SK-N-SH (cell line): ENCODE measurements around the gene TMEFF1. TPM values are rescaled to one million over a fixed set of nuclear protein-coding genes. Genes with fewer than 3 reads are reported as not detected.

Experiments
- CTCF ChIA-PET: fragments of 300-600, 350-600 bp; formaldehyde crosslinking; extraction: SDS; loops from one replicate; lab custom pipeline; 2021; lab: Yijun Ruan, JAX
- POLR2A ChIA-PET: fragments of 350-600 bp; sonication (Branson Sonifier 250); formaldehyde crosslinking; extraction: SDS; loops from one replicate; lab custom pipeline; 2020; ENCODE audit warnings: antibody characterized with exemption, inconsistent platforms; lab: Yijun Ruan, JAX
- DNase-seq: peaks from one replicate; pipeline ENCODE4 v3.0.0; 2012
- H2AFZ ChIP-seq: fragments of 200-600 bp; sonication (generic); 2 replicates; pipeline ENCODE4 v1.8.1; 2016; ENCODE audit warnings: antibody characterized with exemption, mild to moderate bottlenecking, low read depth
- H3F3A ChIP-seq: fragments of 200-600 bp; sonication (generic); replicated peaks from 2 replicates; pipeline ENCODE3; 2016; ENCODE audit warnings: antibody characterized with exemption, mild to moderate bottlenecking; ENCODE audit not compliant: insufficient read depth
- H3K27ac ChIP-seq, 2 experiments: fragments of 200-500 bp in 1 of 2; fragments of 200-600 bp in 1 of 2; sonication (Bioruptor generic) in 1 of 2; sonication (generic), shearing (Covaris generic) in 1 of 2; 2 replicates each; pipeline versions ENCODE4 v1.5.1 to v1.6.1; 2014 to 2016; ENCODE audit warnings: low read depth in 2 of 2, inconsistent platforms in 1 of 2, low read length in 1 of 2, mild to moderate bottlenecking in 1 of 2, mixed read lengths in 1 of 2
- H3K27me3 ChIP-seq: fragments of 200-600 bp; sonication (generic), shearing (Covaris generic); 2 replicates; pipeline ENCODE4 v1.6.1; 2016; ENCODE audit warnings: mixed run types; ENCODE audit not compliant: insufficient read depth
- H3K36me3 ChIP-seq, 2 experiments: fragments of 200-500 bp in 1 of 2; fragments of 200-600 bp in 1 of 2; sonication (Bioruptor generic) in 1 of 2; sonication (generic) in 1 of 2; replicated peaks in 1 of 2; 2 replicates each; pipeline versions ENCODE3 to v1.5.1; 2014 to 2016; ENCODE audit warnings: low read length in 1 of 2, mild to moderate bottlenecking in 1 of 2; ENCODE audit not compliant: insufficient read depth in 2 of 2, control insufficient read depth in 1 of 2
- H3K4me1 ChIP-seq, 2 experiments: fragments of 200-500 bp in 1 of 2; fragments of 200-600 bp in 1 of 2; sonication (Bioruptor generic) in 1 of 2; sonication (generic), shearing (Covaris generic) in 1 of 2; 2 replicates each; pipeline versions ENCODE4 v1.5.1 to v1.6.1; 2014 to 2016; ENCODE audit warnings: low read depth in 1 of 2, low read length in 1 of 2, mixed run types in 1 of 2; ENCODE audit not compliant: insufficient read depth in 2 of 2, control insufficient read depth in 1 of 2
- H3K4me2 ChIP-seq: fragments of 200-600 bp; sonication (generic), shearing (Covaris generic); 2 replicates; pipeline ENCODE4 v1.6.1; 2017; ENCODE audit warnings: mixed run types
- H3K4me3 ChIP-seq, 2 experiments: fragments of 200-500 bp in 1 of 2; fragments of 200-600 bp in 1 of 2; sonication (Bioruptor generic) in 1 of 2; sonication (generic), shearing (Covaris generic) in 1 of 2; 2 replicates each; pipeline versions ENCODE4 v1.5.1 to v1.8.1; 2014 to 2016; ENCODE audit warnings: low read depth in 2 of 2, inconsistent platforms in 1 of 2, low read length in 1 of 2, mild to moderate bottlenecking in 1 of 2, mixed read lengths in 1 of 2, moderate library complexity in 1 of 2
- H3K79me2 ChIP-seq: fragments of 200-600 bp; sonication (generic); 2 replicates; pipeline ENCODE4 v1.8.1; 2017; ENCODE audit warnings: mild to moderate bottlenecking; ENCODE audit not compliant: insufficient read depth
- H3K9ac ChIP-seq: fragments of 200-600 bp; sonication (generic); 2 replicates; pipeline ENCODE4 v1.6.1; 2017; ENCODE audit warnings: mixed run types
- H3K9me2 ChIP-seq: fragments of 200-600 bp; sonication (generic); 2 replicates; pipeline ENCODE4 v1.6.1; 2017; ENCODE audit warnings: mixed run types
- H3K9me3 ChIP-seq: fragments of 200-600 bp; sonication (generic); 2 replicates; pipeline ENCODE4 v1.6.1; 2017; ENCODE audit warnings: mixed run types, mild to moderate bottlenecking, moderate library complexity
- H4K20me1 ChIP-seq: fragments of 200-600 bp; sonication (generic); 2 replicates; pipeline ENCODE4 v1.6.1; 2017; ENCODE audit warnings: mild to moderate bottlenecking, mixed run types; ENCODE audit not compliant: insufficient read depth
- CTCF ChIP-seq: fragments of 200-600 bp; sonication (generic); IDR thresholded peaks from 2 replicates; pipeline ENCODE4 v1.6.1; 2017; ENCODE audit warnings: antibody characterized with exemption, mild to moderate bottlenecking, moderate library complexity
- EP300 ChIP-seq, 2 experiments: IDR thresholded peaks; 2 replicates each; pipeline versions ENCODE4 v1.4.0 to v1.6.1; 2012; ENCODE audit warnings: borderline replicate concordance in 1 of 2, low read depth in 1 of 2, low read length in 1 of 2
- EZH2phosphoT487 ChIP-seq: fragments of 200-600 bp; sonication (generic); IDR thresholded peaks from 2 replicates; pipeline ENCODE4 v1.6.1; 2017; ENCODE audit warnings: low read depth, mixed run types, mild to moderate bottlenecking, antibody characterized with exemption, moderate library complexity, borderline replicate concordance
- FOSL2 ChIP-seq: IDR thresholded peaks from 2 replicates; pipeline ENCODE4 v1.4.0; 2012; ENCODE audit warnings: low read depth, mild to moderate bottlenecking, moderate library complexity, borderline replicate concordance
- FOXJ3 ChIP-seq: sonication (generic); formaldehyde crosslinking; IDR thresholded peaks from 2 replicates; pipeline ENCODE4 v1.5.1; 2020; ENCODE audit warnings: mild to moderate bottlenecking, missing genetic modification reagents
- FOXM1 ChIP-seq: IDR thresholded peaks from 2 replicates; pipeline ENCODE4 v1.4.0; 2012; ENCODE audit warnings: low read depth, mild to moderate bottlenecking
- IRF3 ChIP-seq: fragments of 150-350 bp; IDR thresholded peaks from 2 replicates; pipeline ENCODE4 v1.6.1; 2016; ENCODE audit warnings: mild to moderate bottlenecking, low read depth, low read length
- MAX ChIP-seq: IDR thresholded peaks from 2 replicates; pipeline ENCODE4 v1.4.0; 2012; ENCODE audit warnings: low read depth
- MXI1 ChIP-seq: IDR thresholded peaks from 2 replicates; pipeline ENCODE4 v1.6.1; 2012; ENCODE audit warnings: mild to moderate bottlenecking, low read depth, low read length, improper control_type of control experiment
- NFIC ChIP-seq: IDR thresholded peaks from 2 replicates; pipeline ENCODE4 v1.4.0; 2012; ENCODE audit warnings: borderline replicate concordance
- POLR2AphosphoS5 ChIP-seq: IDR thresholded peaks from 2 replicates; pipeline ENCODE4 v1.6.1; 2012; ENCODE audit warnings: low read depth, low read length
- RFX5 ChIP-seq: IDR thresholded peaks from 2 replicates; pipeline ENCODE4 v1.6.1; 2012; ENCODE audit warnings: mild to moderate bottlenecking, improper control_type of control experiment, low read length
- RXRA ChIP-seq: IDR thresholded peaks from 2 replicates; pipeline ENCODE4 v1.4.0; 2012; ENCODE audit warnings: low read depth, mild to moderate bottlenecking, borderline replicate concordance
- SMC3 ChIP-seq: IDR thresholded peaks from 2 replicates; pipeline ENCODE4 v1.6.1; 2012; ENCODE audit warnings: low read depth, low read length, improper control_type of control experiment
- TAF1 ChIP-seq: IDR thresholded peaks from 2 replicates; pipeline ENCODE4 v1.6.1; 2012; ENCODE audit warnings: low read depth, mild to moderate bottlenecking, low read length, moderate library complexity, borderline replicate concordance
- TCF12 ChIP-seq: IDR thresholded peaks from 2 replicates; pipeline ENCODE4 v1.4.0; 2012
- USF2 ChIP-seq: fragments of 150-350 bp; IDR thresholded peaks from 2 replicates; pipeline ENCODE4 v1.6.1; 2017; ENCODE audit warnings: antibody characterized with exemption, low read length, low read depth, borderline replicate concordance
- YY1 ChIP-seq: IDR thresholded peaks from 2 replicates; pipeline ENCODE4 v1.4.0; 2012; ENCODE audit warnings: low read depth, mild to moderate bottlenecking
- WGBS: methylation state at CpG from one replicate; pipeline ENCODE4 v1.1.6; 2017; ENCODE audit warnings: low lambda C conversion rate; 5-methylcytosine and 5-hydroxymethylcytosine counted together
- polyA plus RNA-seq, 3 experiments: library from polyadenylated mRNA; depleted of rRNA; stranded (reverse); fragments of >200 nt; gene quantifications; 2 replicates each; pipeline ENCODE4 v1.2.3, GENCODE V29; 2012
- TF ChIP-seq, protein P1 (sequence below): IDR thresholded peaks from 2 replicates; pipeline ENCODE4; 2012

TMEFF1 gene
- polyA plus RNA-seq, 1 of the 3 experiments (the other 2 are of a cell fraction), result 2.5 TPM

DNA sequence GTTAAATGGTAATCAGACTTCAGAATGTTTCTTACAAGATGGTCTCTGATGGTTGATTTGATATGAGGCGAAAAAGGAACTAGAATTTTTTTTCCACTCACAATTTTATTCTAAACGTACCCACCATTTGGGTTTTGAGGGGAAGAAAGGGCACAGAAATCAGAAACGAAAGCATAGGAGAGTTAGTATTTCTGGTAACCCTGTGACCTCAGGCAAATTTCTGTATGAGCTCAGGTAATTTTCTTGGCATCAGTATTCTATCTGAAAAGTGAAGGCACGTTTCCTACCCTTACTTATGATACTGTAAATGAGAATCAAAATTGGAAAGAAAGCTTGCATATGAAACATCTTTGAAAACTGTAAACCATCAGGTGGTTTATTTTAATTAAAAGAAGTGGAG lies 26.5 kb downstream of the TMEFF1 start (continued):
- TF ChIP-seq CTCF (no peak), TCF12 (no peak), MXI1 (no peak), TAF1 (no peak)
- TF ChIP-seq, protein P1, sequence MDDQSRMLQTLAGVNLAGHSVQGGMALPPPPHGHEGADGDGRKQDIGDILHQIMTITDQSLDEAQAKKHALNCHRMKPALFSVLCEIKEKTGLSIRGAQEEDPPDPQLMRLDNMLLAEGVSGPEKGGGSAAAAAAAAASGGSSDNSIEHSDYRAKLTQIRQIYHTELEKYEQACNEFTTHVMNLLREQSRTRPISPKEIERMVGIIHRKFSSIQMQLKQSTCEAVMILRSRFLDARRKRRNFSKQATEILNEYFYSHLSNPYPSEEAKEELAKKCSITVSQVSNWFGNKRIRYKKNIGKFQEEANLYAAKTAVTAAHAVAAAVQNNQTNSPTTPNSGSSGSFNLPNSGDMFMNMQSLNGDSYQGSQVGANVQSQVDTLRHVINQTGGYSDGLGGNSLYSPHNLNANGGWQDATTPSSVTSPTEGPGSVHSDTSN, result no peak

DNA sequence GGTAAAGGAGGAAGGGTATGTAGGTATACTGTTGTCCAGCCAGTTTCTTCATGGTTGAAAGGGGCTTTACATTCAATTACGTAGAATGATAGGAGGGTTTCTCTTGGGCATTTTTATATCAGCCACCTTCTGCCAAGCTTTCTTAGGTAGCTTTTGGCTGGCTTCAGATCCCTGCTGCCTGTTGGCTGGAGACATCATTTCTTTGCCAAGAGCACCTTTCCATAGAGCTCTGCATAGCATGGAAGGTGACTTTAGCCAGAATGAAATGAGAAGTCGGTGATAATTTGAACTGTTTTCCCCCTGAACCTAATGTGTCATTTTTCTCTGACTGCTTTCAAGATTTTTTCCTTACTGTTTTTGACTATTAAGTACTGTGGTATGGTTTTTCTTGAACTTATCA lies 26.9 kb downstream of the TMEFF1 start:
- Histone ChIP-seq H3K4me1 (no peaks in the 10 kb centered on the region; a peak in 2 of 4 replicates), H3K79me2 (no peaks in the 10 kb centered on the region; the same call in 1 of the 2 replicates), H3K9ac (no peak overlapping the region), H3K27ac (no peak overlapping the region), H3K9me3 (no peaks in the 10 kb centered on the region), H2AFZ (no peak overlapping the region), H3K4me2 (no peak overlapping the region), H3F3A (no peaks in the 10 kb centered on the region), H3K27me3 (no peaks in the 10 kb centered on the region), H3K36me3 (peaks cover 0 to 3% of the 10 kb centered on the region in 2 experiments), H3K9me2 (no peaks in the 10 kb centered on the region), H4K20me1 (no peaks in the 10 kb centered on the region), H3K4me3 (no peak overlapping the region)
- 95% methylated on average over 2 of the region's 2 CpGs for WGBS
- no peak for DNase-seq
- POLR2A ChIA-PET, result no interaction called here
- CTCF ChIA-PET, result no interaction called here
- TF ChIP-seq USF2, result no peak
- no peak for TF ChIP-seq FOXJ3 (CRISPR knock-in tag)
- TF ChIP-seq SMC3, result no peak
- TF ChIP-seq EZH2phosphoT487, result no peak
- TF ChIP-seq YY1, result no peak
- no peak for TF ChIP-seq CTCF
- TF ChIP-seq IRF3, result no peak
- TF ChIP-seq MAX, result no peak
- TF ChIP-seq NFIC, result no peak
- no peak for TF ChIP-seq TAF1
- TF ChIP-seq RFX5, result no peak
- no peak for TF ChIP-seq EP300 (IDR thresholded peaks at IDR 0.05; ENCODE audit: borderline replicate concordance in 1 of 2, low read depth in 1 of 2, low read length in 1 of 2)
- no peak for TF ChIP-seq FOXM1
- no peak for TF ChIP-seq TCF12
- TF ChIP-seq FOSL2, result no peak
- no peak for TF ChIP-seq RXRA
- TF ChIP-seq POLR2AphosphoS5, result no peak
